Stimulated activated CD4-positive, alpha-beta T cell treated with anti-CD3 and anti-CD28 coated beads, TNF-alpha, amount 100 ng/mL, for 1 hour (primary cell): ENCODE results near the gene ACP7.
"Not testable (repeated sequence)": the region's sequence is repeated elsewhere in the genome, so short reads cannot be mapped to it uniquely, and the experiment has no call there.

ENCODE experiments used
- DNase-seq, 3 donors: peaks; one replicate each; pipeline ENCODE4 v3.0.0-alpha.2; 2020; ENCODE audit warnings: low read depth in 3 of 3, low spot score in 1 of 3

Gene ACP7

GRCh38 chr19:39130337-39131254 lies 46.4 kb downstream of the ACP7 start:
- no peak for DNase-seq

DNA sequence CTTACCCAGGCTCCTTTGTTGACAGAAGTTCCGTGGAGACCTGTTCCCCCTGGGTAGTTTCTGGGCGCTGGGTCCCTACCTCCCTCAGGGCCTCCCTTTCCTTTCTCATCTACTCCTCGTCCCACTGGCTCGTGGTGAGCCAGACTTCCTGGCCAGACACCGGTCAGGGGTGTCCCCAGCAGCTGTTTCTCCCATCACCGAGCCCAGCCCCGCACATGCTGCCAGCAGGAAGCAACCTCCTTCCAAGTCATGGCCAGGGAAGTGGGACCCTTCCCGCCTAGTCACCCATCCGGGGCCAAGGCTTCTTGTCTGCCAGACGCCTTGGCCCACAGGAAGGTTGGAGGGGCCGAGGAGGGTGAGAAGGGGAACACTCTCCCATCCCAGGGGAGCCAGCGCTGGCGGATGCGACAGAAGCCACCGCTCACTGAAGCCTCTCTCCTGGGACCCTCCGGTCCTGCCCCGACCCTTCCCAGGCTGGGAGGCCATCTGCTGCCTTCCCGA lies 47.1 kb downstream of the ACP7 start:
- no peak for DNase-seq

GRCh38 chr19:39132344-39132969 lies 48.3 kb downstream of the ACP7 start:
- no peak for DNase-seq

DNA sequence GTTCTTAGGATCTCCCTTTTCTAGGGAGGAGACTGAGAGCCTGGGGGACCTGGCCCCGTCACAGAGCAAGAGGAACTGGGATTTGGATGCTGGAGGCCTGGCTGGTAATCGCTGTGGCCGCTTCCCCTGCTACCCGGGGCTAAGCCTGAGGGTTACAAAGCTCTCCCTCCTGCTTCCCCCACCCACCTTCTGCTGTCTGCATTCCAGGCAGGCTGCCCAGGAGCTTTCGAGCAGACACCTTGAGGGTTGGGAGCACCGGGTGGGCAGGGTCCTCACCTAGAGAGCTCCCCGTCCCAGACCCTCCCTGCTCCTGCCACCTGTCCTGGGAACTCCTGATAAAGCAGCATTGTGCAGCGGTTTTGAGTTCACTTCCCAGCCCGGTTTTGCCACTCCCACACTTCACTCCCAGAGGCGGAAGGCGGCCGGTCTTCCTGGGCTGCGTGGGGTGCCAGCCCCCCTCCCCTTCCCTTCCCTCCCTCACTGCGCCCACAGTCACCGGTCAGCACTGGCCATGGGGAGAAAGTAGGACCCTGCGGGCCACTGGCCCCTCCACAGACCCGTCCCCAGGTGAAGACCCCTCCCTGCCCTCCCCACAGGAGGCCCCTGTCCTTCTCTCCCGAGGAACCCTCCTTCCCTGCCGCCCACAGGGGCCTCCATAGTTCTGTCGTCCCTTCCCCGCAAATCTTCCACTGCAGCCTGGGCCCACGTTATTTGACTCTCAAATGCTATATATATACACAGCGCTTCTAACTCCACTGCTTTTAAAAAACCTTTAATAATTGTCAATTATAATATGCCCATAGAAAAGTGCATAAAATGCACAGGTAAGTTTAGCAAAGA lies 49.5 kb downstream of the ACP7 start:
- DNase-seq = no peak

DNA sequence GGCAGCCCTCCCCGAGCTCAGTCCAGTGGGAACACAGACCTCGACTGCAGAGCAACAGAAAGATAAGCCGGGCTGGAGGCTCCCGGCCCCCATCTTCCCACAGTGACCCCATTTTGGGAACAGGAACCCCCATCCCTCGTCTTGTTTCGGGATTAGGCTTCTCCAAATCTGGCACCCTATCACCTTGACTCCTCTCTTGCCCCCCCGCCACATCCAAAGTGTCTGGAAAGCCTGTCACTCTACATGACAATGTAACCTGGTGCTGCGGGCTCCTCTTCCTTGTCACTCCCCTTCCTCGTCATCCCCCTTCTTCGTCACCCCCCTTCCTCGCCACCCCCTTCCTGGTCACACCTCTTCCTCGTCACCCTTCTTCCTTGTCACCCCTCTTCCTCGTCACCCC lies 51.5 kb downstream of the ACP7 start:
- no peak for DNase-seq

GRCh38 chr19:39136225-39136940 lies 52.2 kb downstream of the ACP7 start:
- DNase-seq = no peak

DNA sequence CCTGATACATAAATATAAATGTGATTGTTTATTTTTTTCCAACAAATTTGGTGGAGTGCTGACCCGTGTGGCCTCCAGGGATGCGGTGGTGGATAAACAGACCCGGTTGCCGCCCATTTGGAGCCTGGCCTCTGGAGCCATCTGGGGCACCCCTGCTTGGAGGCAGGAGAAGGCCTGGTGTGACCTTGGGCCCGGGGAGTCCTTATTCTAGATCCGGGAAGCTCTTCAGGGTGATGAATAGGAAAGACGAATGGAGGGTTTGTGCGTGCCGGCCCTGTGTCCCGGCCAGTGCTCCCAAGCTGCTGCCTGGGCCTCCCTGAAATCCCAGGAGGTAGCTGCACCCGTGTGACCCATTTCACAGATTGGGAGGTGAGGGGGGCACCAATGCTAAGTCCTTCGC lies 53.0 kb downstream of the ACP7 start:
- no peak for DNase-seq

GRCh38 chr19:39138221-39139211 lies 54.3 kb downstream of the ACP7 start:
- DNase-seq = no peak

GRCh38 chr19:39139305-39139874 lies 55.2 kb downstream of the ACP7 start:
- DNase-seq = no peak

DNA sequence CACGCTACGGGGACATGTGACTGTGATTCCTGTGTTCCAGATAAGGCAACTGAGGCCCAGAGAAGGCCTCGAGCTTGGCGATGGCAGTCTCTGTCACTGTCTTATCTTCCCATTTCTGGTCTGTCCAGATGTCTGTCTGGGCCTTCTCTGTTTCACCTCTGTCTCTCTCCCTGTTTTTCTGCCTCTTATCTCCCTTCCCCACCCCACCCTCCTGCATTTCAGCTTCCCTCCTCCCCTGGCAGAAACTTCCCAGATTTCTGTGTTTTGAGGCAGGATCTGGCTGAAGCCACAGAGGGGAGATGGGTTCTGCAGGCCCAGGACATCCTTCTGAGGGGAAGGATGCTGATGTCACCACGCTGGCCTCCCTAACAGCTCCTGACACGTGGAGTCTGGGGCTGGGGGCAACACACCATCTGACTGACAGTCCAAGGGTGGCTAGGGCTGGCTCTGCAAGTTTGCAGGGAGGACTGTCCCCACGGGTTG lies 55.8 kb downstream of the ACP7 start:
- DNase-seq = no peak

DNA sequence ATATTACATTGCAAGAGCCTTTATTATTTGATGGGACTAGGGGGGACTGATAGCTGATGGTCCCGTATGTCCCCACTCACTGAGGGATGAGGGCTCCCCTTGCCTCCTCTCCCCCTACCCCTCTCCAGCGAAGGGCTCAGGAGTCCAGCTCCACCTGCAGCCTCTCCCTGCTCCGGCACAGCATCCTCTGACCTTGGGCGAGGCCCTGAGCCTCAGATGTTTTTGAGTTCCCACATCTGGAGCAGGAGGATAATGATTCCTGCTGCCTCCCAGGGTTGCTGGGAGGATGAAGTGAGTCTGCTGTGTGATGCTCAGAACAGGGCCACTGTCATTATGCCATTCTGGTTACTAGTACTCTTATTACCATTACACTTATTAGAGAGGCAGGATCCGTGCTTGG lies 56.4 kb downstream of the ACP7 start:
- DNase-seq = no peak

DNA sequence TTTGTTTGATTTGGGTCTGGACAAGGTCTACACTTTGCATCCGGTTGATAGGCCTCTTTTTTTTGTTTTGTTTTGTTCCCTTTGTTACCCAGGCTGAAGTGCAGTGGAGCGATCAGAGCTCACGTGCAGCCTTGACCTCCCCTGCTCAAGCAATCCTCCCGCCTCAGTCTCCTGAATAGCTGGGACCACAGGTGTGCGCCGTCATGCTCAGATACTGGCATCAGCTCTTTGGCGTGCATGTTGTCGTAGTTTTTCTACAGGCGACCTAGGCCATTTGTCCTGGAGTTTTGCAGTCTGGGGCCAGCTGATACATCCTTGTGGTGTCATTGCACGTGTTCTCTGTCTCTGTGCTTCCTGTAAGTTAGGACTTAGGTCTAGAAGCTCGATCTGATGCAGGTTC lies 57.8 kb downstream of the ACP7 start:
- no peak for DNase-seq

DNA sequence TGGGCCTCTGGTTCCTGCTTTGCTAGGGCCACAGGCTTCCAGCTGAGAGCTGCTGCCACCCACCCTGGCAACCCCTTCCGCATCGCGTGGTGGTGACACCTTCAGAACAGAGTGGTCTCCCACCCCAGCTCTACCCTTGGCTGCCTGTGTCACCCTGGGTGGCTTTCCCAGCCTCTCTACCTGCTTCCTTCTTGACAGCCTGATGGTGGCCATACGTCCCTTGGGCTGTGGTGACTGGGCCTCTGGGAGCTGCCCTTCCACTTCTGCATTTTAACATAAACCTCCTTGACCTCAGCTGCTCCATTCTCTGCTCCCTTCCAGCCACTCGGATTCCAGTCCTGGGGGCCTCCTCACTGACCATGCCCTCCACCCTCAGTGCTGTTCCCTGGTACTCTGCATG lies 58.5 kb downstream of the ACP7 start:
- no peak for DNase-seq

DNA sequence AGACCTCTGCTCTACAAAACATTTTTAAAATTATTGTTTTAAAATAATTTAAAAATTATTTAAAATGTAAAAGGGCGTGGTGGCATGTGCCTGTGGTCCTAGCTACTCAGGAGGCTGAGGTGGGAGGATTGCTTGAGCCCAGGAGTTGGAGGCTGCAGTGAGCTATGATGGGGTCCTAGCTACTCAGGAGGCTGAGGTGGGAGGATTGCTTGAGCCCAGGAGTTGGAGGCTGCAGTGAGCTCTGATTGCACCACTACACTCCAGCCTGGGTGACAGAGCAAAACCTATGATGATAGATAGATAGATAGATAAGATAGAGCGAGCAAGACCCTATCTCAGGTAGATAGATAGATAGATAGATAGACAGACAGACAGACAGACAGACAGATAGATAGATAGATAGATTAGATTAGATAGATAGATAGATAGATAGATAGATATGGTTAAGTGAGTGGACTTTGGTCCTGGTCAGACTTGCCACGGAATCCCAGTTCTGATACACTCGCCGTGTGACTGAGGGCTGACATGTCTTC lies 59.7 kb downstream of the ACP7 start:
- not testable (repeated sequence) for DNase-seq

- no peak for DNase-seq
These were observed 60.3 kb downstream of the ACP7 start for GRCh38 chr19:39144290-39145071.

DNA sequence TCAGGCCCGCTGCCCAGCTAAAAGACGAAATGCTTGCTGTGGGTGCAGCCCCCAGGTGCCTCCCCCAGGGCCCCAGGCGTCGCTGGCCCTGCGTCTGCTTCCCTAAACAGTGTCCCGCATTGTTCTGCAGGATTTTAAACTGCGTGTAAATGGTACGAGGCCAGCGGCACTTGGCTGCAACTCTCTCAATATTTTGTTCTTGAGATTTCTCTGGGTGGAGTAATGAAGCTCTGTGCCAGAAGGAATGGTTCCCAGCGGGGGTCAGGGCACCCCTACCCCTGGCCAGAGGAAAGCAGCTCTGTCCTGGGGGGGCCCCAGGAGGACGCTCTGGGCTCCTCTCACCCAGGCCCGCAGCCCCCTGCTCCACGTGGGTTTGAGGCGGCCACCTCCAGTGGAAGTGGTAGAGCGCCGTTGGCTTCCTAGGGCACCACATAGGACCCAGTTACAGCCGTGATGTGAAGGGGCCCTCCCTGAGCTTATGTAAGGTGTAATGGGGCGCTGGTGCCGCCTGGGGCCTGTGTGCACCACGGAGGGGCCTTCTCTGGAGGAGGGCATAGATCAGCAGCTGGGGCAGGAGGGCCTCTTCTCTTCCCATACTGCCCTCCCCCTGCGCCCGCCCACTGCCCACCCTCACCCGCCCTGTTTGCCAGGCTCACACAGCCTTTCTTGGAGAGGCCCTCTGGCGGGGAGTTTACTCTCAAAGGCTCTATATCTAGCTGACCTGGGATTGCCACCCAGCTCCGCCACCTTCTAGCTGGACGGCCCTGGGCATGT lies 61.2 kb downstream of the ACP7 start:
- DNase-seq = no peak

GRCh38 chr19:39146091-39146490 lies 61.9 kb downstream of the ACP7 start:
- no peak for DNase-seq
